Activated T-helper 1 cell treated with anti-CD3 and anti-CD28 coated beads, Interleukin-2, amount 50 U/mL, for 16 hours (primary cell): ENCODE measurements around the gene GOLT1B.

Experiments
- DNase-seq, 2 donors: peaks; one replicate each; pipeline ENCODE4 v3.0.0-alpha.2; 2020; ENCODE audit warnings: low read depth in 1 of 2, low spot score in 1 of 2

Gene GOLT1B

GRCh38 chr12:21521541-21521940, 20.0 kb downstream of the GOLT1B start:
- no peak for DNase-seq

DNA sequence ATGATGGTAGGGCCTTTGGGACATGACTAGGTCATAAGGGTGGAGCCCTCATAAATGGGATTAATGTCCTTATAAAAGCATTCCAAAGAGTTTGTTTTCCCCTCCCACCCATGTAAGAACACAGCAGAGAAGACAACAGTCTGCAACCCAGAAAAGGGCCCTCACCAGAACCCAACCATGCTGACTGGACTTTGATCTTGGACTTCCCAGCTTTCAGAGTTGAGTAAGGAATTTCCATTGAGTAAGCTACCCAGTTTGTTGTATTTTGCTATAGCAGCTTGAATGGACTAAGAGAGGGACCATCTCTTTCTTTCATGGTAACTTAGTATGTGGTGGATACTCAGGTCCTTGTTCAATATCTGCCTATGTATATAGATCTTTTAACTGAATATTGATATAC, 21.6 kb downstream of the GOLT1B start:
- DNase-seq: no peak

GRCh38 chr12:21526053-21526452, 24.5 kb downstream of the GOLT1B start, which contains the start of gene SPX:
Gene SPX (plus strand): TSS chr12:21526296. CDS start chr12:21526473, 177 bp downstream.
- DNase-seq: no peak

DNA sequence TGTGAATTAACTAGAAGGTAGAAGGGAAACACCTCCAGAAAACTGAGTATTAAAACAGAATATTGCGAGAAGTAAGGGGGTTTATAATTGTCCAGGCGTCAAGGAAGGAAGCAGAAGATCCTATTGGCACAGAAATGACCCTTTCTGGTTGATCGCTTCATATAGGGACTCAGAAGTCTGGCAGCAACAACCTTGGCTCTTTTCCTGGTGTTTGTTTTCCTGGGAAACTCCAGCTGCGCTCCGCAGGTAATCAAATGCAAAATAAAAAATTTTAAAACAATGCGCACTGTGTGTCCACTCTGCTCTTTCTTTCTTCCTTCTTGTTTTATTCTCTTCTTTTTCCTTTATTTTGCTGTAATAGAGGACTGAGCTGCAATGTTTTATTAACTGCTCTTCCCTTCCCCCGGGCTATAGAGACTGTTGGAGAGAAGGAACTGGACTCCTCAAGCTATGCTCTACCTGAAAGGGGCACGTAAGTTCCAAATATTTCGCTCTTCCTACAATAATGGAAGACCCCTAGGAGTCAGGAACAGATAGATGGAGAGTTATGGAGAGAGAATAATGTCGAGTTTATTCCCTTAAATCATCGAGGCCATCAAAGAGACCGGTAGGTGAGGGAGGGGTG, 25.2 kb downstream of the GOLT1B start:
- no peak for DNase-seq

GRCh38 chr12:21527451-21528180, 26.0 kb downstream of the GOLT1B start:
- peak; percentile 26 to 33 for DNase-seq

DNA sequence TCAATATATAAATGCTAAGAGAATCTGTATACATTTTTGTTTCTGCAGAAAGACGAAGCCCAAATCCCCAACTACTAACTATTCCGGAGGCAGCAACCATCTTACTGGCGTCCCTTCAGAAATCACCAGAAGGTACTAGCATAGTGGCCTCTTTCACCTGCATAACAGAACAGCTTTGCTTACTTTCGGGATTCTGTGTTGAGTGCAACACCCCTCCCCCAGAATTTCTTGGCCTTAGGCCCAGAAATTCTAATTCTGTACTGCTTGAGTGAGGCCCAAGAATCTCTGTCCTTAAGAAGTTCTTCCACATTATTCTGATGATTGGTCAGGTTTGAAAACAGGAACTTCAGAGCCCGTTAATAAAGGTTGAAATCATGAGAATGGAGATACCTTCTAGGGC, 27.4 kb downstream of the GOLT1B start:
- no peak for DNase-seq

DNA sequence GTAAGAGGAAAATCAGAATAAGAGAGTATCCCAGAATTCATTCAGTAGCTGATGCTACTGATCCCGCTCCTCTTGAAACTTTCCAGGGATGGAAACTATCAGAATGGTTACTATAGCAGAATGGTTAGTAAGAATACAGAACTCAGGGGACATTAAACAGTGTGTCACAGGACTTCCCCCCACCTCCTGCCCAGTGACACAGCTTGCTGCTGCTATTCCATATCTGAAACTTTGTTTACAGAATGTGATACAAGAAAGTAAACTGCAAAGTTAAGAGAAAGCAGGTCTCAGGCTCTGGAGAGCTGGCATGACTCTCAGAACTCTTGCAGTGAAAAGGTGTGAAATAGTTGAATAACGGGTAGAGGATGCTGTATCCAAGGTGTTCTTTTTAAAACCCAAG, 27.9 kb downstream of the GOLT1B start:
- no peak for DNase-seq

GRCh38 chr12:21538061-21538653, 36.6 kb downstream of the GOLT1B start:
- DNase-seq: no peak

DNA sequence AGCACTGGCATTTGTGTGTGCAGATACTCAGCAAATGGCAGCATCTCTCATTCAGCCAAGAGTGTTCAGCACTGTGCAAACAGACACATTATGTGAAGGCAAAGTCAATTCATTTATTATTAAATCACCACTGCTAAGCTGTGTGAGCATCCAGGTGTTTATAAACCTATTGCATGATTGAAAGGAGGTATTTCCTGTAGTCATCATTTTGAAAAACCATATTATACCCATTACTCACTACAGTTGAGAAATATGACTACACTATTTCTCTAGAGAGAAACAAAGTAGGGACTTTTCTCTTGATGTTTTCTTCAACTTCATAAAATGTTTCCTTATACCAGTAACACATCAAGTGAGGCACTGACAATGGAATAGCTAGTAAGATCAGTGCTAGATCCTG, 38.2 kb downstream of the GOLT1B start:
- no peak for DNase-seq

DNA sequence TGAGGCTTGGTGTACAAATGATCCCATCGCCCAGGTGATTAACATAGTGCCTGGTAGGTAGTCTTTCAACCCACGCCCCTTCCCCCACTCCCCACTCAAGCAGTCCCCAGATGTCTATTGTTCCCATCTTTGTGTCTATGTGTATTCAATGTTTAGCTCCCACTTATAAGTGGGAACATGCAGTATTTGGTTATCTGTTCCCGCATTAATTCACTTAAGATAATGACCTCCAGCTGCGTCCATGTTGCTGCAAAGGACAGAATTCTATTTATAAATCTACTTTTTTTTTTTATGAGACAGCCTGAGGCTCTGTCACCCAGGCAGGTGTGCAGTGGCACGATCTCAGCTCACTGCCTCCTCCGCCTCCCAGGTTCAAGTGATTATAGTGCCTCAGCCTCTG, 40.2 kb downstream of the GOLT1B start:
- DNase-seq: no peak

DNA sequence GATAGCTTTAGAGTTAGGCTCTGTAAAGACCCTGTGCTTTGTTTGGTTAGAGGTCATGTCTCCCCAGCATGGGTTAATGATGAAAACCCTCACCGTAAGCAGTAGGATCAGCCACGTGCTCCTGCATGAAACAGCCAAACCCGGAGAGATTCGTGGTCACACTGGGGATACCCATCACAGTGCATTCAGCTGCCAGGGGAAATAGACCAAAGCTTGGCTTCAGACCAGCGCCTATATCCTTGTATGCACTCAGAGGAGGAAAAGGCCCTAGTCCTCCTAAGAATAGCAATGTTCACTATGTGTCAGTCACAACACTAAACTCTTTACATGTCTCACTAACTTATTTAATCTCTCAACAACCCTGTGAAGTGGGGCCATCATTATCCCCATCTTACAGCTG, 40.8 kb downstream of the GOLT1B start:
- no peak for DNase-seq

- no peak for DNase-seq
Observed at GRCh38 chr12:21543151-21543550, 41.6 kb downstream of the GOLT1B start.

GRCh38 chr12:21545557-21545956, 44.0 kb downstream of the GOLT1B start:
- DNase-seq: no peak

DNA sequence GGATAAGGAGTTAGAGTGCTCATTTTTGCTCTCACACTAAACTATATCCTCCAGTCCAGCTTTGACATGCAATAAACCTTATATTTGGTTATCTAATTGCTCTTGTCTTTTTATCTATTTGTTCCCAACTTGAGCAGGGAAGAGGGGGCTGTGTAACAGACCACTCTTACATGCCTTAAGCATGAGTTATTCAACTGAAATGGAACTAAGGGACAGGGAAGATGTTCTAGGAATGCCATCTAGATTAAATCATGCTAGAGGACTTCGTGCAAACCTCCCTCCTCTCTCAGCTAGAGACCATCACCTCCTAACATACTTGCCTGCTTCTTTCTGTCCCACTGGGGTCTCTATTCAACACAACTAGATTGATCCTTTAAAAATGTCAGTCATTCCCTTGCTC, 45.1 kb downstream of the GOLT1B start:
- DNase-seq: no peak

- no peak for DNase-seq
Observed at GRCh38 chr12:21547437-21547836, 45.8 kb downstream of the GOLT1B start.

DNA sequence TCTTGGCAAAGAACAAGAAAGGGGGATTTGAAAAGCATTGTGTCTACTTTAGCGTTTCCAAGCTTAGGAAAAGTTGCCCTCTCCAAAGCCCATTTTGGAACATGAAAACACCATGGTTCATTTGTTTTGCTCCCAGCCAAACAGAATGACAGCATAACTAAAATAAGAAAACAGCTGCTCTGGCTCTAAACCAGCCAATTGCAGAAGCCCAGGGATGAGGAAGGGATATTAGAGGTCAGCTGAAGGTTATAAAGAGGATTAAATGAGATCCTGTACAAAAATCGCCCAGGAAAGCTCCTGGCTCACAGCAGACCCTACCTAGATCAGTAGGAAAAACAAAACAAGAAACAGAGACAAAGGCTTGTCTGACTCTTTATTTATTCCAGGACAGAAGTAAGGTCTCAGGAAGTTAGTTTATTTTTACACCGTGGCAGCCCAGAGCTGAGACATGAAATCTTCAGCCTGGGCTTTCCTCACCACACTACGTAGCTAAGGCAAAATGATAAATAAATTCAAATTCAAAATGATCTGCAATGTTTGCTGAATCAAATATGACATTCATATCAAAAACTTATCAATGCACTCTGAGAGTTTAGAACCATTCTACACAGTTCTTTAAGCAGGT, 50.4 kb downstream of the GOLT1B start:
- DNase-seq: no peak

DNA sequence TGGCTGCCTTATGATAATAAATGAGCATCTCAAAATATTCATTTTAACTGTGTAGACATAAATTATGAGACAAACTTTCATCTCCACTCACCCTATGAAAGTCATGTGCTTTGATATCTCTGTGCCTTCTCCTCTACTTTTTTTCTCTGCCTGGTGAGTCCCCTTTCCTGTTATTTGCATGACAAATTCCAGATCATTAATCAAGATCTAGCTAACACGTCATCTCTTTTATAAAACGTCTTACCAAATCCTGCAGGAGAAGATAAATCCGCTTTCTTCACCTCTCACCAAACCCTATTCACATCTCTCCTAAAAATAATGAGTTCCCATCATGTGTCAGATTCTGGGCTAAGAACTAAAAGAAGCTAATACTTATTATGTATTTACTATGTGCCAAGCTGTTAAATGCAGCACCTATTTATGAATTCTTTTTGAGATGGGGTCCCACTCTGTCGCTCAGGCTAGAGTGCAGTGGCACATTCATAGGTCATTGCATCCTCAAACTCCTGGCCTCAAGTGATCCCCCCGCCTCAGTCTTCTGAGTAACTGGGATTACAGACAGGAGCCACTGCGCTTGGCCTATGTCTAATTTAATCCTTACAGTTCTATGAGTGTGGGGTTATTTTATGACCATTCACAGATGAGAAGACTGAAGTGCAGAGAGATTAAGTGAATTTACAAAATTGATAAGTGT, 51.2 kb downstream of the GOLT1B start:
- no peak for DNase-seq

GRCh38 chr12:21553329-21553675, 51.7 kb downstream of the GOLT1B start:
- DNase-seq: no peak

DNA sequence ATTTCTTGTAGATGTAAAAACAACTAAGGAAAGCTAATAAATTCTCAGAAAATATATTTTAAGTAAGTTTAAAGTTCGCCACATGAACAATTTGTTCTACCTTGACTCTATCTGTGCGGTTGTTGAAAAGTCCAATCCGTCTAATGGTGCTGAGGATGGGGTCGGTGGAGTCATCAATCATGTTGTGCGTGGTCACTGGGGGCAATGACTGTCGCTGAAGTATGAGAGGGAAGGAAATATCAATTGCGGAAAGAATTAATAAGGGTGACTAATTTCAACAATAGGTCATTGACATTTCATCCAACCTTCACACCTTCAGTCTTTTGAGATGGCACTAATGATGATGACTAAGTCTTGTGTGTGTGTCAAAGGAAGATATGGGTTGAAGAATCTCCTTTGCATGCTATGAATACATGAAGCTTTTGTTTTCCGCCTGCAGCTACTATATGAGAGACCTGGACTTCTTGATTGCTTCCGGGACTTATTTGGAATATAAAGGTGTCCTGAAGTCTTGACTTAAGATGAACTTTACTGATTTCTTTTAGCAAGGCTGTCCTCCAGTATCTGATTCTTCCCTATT, 56.6 kb downstream of the GOLT1B start:
- DNase-seq: no peak

- DNase-seq: no peak
Observed at GRCh38 chr12:21559855-21560569, 58.4 kb downstream of the GOLT1B start.

DNA sequence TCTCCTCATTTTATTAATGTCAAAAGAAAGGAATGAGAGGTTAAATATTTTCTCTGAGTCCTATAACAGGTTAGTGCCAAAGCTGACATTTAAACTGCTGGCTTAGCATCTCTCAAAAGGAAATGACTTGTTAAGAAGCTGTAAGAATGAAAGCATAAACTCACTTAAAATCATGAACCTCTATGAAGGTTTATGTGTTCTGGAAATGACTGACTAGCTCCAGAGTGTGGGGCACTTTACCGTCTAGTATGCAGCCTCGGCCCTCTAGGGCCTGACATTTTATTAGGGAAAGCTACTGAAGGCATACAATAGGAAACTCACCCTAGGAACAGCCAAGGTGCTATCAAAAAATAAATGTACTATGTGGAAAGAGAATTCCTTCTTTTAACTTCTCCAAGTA, 59.6 kb downstream of the GOLT1B start:
- no peak for DNase-seq
